Activated CD4-positive, alpha-beta T cell treated with anti-CD3 and anti-CD28 coated beads, Interleukin-2, amount 10 ng/mL, durations not matched to agents 24 days and 14 days (primary cell): Measurements from ENCODE around the gene C14orf119. TPM values are rescaled to one million over a fixed set of nuclear protein-coding genes. Genes with fewer than 3 reads are reported as not detected.

Experiments used
- DNase-seq: peaks from one replicate; pipeline ENCODE4 v3.0.0; 2022
- H3K27ac Mint-ChIP-seq: one replicate; pipeline ENCODE4 v1.8.0; 2022; ENCODE audit warnings: mild to moderate bottlenecking, mixed read lengths
- H3K27me3 Mint-ChIP-seq: one replicate; pipeline ENCODE4 v1.8.0; 2022; ENCODE audit warnings: mixed read lengths
- H3K36me3 Mint-ChIP-seq: one replicate; pipeline ENCODE4 v1.8.0; 2022; ENCODE audit warnings: low read depth, mild to moderate bottlenecking, mixed read lengths
- H3K4me1 Mint-ChIP-seq: one replicate; pipeline ENCODE4 v1.8.0; 2021; ENCODE audit warnings: mixed read lengths
- H3K4me3 Mint-ChIP-seq: one replicate; pipeline ENCODE4 v1.8.0; 2022; ENCODE audit warnings: mild to moderate bottlenecking, moderate library complexity, mixed read lengths
- H3K9me3 Mint-ChIP-seq: one replicate; pipeline ENCODE4 v1.8.0; 2021; ENCODE audit warnings: mixed read lengths
- intact Hi-C: fragments of 100-400 bp; cut with micrococcal nuclease; formaldehyde crosslinking; loops from one replicate; pipeline ENCODE4 v1.15.1; 2023
- total RNA-seq: library from RNA; stranded (reverse); gene quantifications from 2 replicates; pipeline ENCODE4 v1.2.3, GENCODE V29; 2022

Gene C14orf119
- total RNA-seq, 1 donor from 2014 or later = 54.3 TPM

DNA sequence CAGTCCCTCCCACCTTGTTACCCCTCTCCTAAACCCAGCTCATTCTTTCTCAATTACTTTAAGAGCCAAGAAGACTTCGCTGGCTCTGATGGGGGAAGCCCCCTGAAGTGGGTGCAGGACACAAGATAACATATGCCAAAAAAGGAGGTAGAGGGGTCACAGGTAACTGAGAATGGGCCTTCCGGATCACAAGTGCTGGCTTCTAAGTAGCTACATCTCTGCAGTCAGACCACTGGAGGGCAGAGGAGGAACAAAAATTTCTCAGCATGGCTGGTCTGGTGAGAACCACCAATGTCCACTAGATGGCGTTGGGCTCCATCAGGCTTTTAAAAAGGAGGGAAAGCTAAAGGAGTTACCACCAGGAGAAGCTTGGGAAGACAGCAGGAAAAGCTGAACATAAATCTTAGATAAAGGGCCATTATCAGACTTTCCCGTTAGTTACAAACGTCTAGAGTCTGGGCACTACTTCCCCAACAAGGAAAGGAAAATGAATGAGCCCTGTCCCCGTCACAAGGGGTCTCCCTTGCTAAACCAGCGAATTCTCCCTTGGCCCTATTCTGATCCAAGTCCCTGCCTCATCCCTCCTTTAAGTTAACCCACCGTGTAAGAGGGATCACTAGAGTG is 26.4 kb upstream of the C14orf119 start:
- H3K9me3 Mint-ChIP-seq = no peaks in the 10 kb centered on the region
- intact Hi-C loops = loop anchor here (2.0 to 5.0 kb wide), 2 partner anchors 42 to 118 kb away; no protein-coding TSS in a partner anchor
- DNase-seq = peak; percentile 93
- H3K4me1 Mint-ChIP-seq = peaks cover 28% of the 10 kb centered on the region
- peaks cover 65% of the 10 kb centered on the region for H3K36me3 Mint-ChIP-seq
- peak overlapping the region; percentile 53 for H3K4me3 Mint-ChIP-seq
- H3K27me3 Mint-ChIP-seq = no peaks in the 10 kb centered on the region
- H3K27ac Mint-ChIP-seq = peak overlapping the region; percentile 44

DNA sequence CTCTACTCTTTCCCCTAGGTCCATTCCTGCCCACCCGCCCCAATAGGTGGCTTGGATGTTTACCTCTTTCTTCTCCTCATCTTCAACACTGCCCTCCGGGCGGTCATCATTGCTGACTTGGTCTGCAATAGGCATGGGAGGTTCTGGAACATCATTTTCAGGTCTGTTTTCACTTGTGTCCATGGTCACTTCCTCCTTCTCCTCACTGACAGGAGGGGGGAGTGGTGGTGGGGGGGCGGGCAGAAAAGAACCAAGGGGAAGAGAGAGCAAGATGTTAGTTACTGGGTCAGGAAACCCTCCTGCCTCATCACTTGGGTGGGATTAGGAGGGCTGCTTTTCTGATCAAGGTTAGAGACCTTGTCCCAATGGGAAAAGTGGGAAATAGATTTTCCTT is 25.9 kb upstream of the C14orf119 start:
- Mint-ChIP-seq H3K27me3 (no peaks in the 10 kb centered on the region), H3K4me3 (no peak overlapping the region), H3K27ac (no peak overlapping the region), H3K4me1 (peaks cover 28% of the 10 kb centered on the region), H3K9me3 (no peaks in the 10 kb centered on the region), H3K36me3 (peaks cover 60% of the 10 kb centered on the region)
- intact Hi-C loops = loop anchor here (2.0 to 5.0 kb wide), 2 partner anchors 41 to 118 kb away; no protein-coding TSS in a partner anchor
- no peak for DNase-seq

DNA sequence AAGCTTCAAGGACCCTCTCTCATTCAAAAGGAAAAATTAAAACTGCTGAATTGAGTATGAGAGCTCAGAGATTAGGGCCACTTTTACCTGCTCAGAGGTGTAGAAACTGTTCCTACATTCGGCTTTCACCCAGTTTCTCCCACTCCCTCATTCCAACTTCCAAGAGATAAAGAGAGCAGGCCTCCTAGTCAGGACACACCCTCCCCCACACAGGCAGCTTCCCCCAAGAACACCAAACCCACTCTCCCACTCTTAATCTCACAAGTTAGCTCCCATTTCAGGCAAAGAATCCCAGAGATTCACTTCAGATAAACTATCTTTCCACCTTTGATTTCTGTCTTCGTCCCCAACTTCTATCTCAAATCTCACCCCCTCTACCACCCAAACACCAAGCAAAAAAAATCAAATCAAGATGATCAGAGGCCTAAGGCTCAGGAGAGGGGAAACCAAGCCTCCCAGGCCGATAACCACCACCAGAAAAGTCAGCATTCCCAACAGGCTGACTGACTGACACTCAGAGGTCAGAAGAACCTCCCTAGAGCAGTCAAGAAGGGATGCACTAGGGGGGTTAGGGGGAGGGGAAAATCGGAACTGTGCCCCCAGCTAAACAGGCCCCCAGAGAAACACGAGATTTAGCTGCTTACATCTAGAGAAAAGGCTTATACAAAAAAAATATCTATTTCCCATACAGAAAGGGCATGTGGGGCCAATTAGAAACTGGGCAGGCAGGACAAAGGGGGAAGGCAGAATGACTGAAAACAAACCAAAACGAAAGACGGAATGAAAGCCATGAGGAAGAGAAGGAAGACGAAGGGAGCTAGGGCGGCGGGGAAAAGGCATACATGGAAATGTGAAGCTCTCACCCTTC is 24.8 kb upstream of the C14orf119 start:
- peaks cover 28% of the 10 kb centered on the region for H3K4me1 Mint-ChIP-seq
- H3K4me3 Mint-ChIP-seq = peak overlapping the region; percentile 98
- peak; percentile 58 for DNase-seq
- intact Hi-C loops = loop anchor here (1.0 kb wide), 1 partner anchor 25 kb away; the partner anchor contains the start of genes ACIN1 and C14orf119
- H3K27me3 Mint-ChIP-seq = no peaks in the 10 kb centered on the region
- H3K27ac Mint-ChIP-seq = peak overlapping the region; percentile 90
- H3K9me3 Mint-ChIP-seq = no peaks in the 10 kb centered on the region
- peaks cover 55% of the 10 kb centered on the region for H3K36me3 Mint-ChIP-seq

DNA sequence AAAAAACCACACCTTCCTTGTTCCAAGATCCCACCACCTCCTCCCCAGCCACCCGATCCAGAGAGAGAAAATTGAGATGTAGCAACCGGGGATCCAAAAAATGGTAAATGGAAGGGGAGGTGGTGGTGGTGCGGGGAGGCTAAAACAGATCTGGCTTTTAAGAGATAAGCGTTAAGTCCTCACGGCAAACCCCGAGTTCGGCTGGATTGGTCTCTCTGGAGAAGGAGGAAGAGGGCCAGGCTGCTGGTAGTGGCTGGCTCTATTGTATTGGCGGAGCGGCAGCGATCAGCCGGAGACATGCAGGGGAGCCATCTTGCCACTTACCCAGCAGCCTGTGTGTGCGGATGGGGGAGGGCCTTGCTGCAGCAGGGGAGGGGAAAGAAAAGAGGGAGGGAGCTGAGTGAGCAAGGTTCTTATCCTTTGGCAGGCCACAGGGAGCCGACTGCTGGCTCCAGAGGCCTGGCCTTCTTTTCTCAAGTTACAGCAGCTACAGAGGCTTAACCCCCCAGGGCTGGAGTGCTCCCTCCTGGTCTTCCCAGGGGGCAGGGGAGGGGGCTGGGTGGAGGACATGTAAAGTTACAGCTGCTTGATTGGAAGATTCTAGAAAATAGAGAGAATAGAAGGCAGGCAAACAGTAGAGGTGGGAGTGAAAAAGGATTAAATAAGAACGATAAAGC is 23.9 kb upstream of the C14orf119 start:
- Mint-ChIP-seq H3K36me3 (peaks cover 52% of the 10 kb centered on the region), H3K27ac (peak overlapping the region; percentile 90), H3K9me3 (no peaks in the 10 kb centered on the region), H3K4me3 (peak overlapping the region; percentile 98), H3K27me3 (no peaks in the 10 kb centered on the region), H3K4me1 (peaks cover 23% of the 10 kb centered on the region)
- peak; percentile 94 for DNase-seq
- intact Hi-C loops = loop anchor here (1.0 kb wide), 1 partner anchor 24 kb away; the partner anchor contains the start of genes ACIN1 and C14orf119

DNA sequence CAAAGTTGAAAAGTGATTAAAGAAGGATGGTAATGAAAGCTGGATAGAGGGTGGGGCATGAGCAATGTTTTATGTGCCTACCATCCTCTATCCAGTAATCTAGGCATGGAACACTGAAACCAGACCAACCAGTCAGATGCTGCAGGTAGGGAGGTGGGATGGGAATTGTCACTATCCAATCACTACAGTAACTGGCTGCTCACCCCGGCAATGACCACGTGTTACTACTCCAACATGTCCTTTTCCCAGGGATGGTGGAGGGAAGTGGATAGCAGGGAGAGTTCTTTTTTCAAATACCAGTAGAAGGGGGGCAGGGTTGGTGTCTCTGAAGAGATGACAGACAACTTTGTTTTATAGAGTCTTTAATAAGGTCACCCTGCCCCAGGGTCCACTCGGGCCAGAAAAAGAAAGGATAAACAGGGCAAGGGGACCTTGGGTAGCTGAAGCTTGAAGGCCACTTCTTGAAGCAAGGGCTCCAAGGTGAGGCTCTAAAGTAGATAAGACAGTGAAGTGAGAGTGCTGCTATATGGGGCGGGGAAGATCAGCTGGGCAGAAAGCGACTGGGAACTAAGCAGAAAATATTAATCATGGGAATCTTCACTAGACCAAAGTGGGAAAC is 23.3 kb upstream of the C14orf119 start:
- Mint-ChIP-seq H3K4me1 (peaks cover 23% of the 10 kb centered on the region), H3K4me3 (peak overlapping the region; percentile 98), H3K36me3 (peaks cover 52% of the 10 kb centered on the region), H3K27me3 (no peaks in the 10 kb centered on the region), H3K9me3 (no peaks in the 10 kb centered on the region), H3K27ac (peak overlapping the region; percentile 90)
- intact Hi-C loops = loop anchor here (1.0 kb wide), 1 partner anchor 23 kb away; the partner anchor contains the start of genes ACIN1 and C14orf119
- peak; percentile 56 for DNase-seq

DNA sequence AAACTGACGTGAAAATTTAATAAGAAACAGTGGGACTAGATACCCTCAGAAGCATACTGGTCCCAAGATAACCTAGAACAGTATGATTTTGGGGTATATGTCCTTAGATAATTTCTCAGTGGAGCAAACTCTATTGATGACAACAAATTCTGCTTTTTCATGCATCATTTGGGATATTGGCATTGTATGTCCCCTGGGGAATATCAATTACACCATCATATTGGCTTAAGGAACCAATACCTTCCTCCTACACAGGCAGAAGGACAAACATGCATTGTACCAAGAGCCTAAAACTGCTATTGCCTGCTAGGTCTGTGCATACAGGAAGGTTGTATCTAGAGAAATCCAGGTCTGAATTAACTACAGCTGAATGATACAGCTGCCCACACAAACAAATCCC is 20.4 kb upstream of the C14orf119 start:
- Mint-ChIP-seq H3K4me1 (peaks cover 19% of the 10 kb centered on the region), H3K9me3 (no peaks in the 10 kb centered on the region), H3K27me3 (no peaks in the 10 kb centered on the region), H3K27ac (no peak overlapping the region), H3K36me3 (peaks cover 63% of the 10 kb centered on the region), H3K4me3 (no peak overlapping the region)
- DNase-seq = no peak
- intact Hi-C loops = no loop called here

DNA sequence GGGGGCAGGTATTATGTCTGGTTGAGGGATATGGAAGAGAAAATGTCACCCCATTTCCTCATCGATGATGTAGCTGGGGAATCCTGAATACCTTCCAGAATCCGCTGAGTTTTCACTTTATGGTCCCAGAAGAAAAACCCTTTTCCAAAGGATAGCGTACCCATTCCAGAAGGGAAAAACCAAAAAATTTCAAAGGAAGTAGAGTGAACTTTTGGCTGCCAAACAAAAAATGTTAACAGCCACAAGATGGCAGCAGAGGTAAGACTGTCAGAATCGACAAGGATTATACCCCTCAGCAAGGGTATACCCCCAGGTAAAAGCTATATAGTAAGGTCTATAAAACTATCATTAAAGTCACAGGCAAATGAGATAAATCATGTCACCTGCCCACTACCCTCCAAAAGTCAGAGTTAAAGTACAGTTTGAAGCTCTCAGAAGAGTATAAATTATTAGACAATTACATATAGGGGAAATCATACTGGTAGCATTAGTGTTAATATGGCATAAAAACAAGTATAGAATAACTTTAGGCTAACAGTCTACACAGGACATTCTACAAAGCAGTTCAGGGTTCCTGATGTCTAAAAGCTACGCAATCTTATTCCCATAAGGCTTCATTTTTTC is 18.4 kb upstream of the C14orf119 start:
- H3K27ac Mint-ChIP-seq = no peak overlapping the region
- peaks cover 5% of the 10 kb centered on the region for H3K4me1 Mint-ChIP-seq
- no peaks in the 10 kb centered on the region for H3K27me3 Mint-ChIP-seq
- no peak overlapping the region for H3K4me3 Mint-ChIP-seq
- DNase-seq = peak; percentile 81
- peaks cover 68% of the 10 kb centered on the region for H3K36me3 Mint-ChIP-seq
- H3K9me3 Mint-ChIP-seq = no peaks in the 10 kb centered on the region
- intact Hi-C loops = loop anchor here (2.0 kb wide), 1 partner anchor 32 kb away; no protein-coding TSS in a partner anchor

DNA sequence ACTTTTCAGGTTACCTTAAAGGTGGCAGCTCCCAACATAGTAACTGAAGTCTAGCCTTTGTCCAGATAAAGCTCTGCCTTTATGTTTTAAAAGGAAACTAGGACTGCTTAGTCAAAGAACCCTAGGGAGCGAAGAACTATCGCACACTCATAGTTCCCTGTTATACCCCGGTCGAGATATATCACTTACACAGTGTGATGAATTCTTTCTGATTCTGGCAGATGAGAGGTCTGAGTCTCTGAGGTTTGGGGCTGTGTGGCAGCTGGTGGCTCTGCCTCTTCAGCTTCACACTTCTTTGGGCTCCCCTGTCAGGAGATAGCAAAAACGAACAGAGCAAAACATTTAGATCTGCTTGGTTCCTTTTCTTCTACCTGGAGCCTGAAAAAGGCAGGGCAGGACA is 17.3 kb upstream of the C14orf119 start:
- Mint-ChIP-seq H3K4me1 (no peaks in the 10 kb centered on the region), H3K9me3 (no peaks in the 10 kb centered on the region), H3K36me3 (peaks cover 61% of the 10 kb centered on the region), H3K27ac (no peak overlapping the region), H3K27me3 (no peaks in the 10 kb centered on the region), H3K4me3 (no peak overlapping the region)
- intact Hi-C loops = loop anchor here (2.0 kb wide), 1 partner anchor 31 kb away; no protein-coding TSS in a partner anchor
- DNase-seq = no peak

DNA sequence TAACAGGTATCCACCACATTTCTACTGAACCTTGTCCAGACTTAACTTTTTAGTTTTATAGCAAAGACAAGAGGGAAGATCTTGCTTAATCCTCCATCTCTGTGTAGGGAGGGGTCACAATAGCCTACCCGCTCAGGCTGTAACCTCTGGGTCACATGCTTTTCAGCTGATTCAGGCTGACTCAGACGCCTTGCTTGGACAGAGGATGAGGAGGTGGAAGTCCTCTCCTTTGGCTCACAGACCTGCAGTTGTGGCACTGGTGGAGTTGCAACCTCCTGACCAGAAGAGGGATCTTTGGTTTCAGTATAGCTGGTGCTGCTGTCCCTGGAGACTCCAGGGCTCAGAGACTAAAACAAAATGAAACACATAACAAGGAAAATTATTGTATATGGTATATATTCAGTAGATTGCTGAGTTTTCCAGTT is 16.6 kb upstream of the C14orf119 start:
- Mint-ChIP-seq H3K27ac (no peak overlapping the region), H3K4me1 (no peaks in the 10 kb centered on the region), H3K36me3 (peaks cover 65% of the 10 kb centered on the region), H3K9me3 (no peaks in the 10 kb centered on the region), H3K27me3 (no peaks in the 10 kb centered on the region), H3K4me3 (no peak overlapping the region)
- intact Hi-C loops = no loop called here
- no peak for DNase-seq

DNA sequence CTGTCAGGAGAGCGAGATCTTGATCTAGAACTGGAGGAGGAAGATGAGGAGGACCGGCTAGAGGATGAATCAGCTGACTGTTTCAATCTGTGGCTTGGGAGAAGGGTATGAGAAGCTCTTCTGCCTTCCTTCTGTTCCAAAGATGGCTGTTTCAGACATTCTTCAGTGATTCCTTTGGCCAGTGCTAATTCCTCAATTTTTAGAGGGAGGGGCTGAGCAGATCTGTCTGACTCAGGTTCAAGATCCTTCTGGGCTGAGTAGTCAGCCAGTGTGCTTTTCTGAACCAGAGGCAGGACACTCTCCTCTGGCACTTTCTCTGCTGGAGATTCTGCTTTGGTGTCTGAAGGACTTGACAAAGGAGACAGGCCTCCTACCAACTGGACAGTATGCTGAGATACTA is 15.6 kb upstream of the C14orf119 start:
- Mint-ChIP-seq H3K9me3 (no peaks in the 10 kb centered on the region), H3K27me3 (no peaks in the 10 kb centered on the region), H3K27ac (peak overlapping the region; percentile 5), H3K4me3 (no peak overlapping the region), H3K36me3 (peaks cover 66% of the 10 kb centered on the region), H3K4me1 (no peaks in the 10 kb centered on the region)
- DNase-seq = no peak
- intact Hi-C loops = no loop called here

DNA sequence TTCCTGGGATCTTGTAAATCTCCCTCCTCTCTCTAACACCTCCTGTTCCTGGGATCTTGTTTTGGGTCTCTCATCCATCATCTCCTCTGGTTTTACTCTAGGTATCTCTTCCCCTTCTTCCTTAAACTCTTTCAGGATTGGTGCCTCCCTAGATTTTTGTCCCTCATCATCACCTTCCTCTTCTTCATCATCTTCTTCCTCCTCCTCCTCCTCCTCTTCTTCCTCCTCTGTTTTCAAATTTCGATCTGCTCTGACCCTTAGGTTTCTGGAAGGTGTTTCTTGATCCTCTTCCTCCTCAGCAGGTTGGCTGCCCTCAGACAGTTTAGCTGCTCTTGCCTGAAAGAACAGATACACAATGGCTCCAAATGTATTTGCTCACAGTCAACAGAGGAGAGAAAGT is 14.8 kb upstream of the C14orf119 start:
- H3K27me3 Mint-ChIP-seq = no peaks in the 10 kb centered on the region
- H3K36me3 Mint-ChIP-seq = peaks cover 70% of the 10 kb centered on the region
- intact Hi-C loops = no loop called here
- H3K27ac Mint-ChIP-seq = peak overlapping the region; percentile 4
- DNase-seq = no peak
- no peak overlapping the region for H3K4me3 Mint-ChIP-seq
- no peaks in the 10 kb centered on the region for H3K9me3 Mint-ChIP-seq
- peaks cover 2% of the 10 kb centered on the region for H3K4me1 Mint-ChIP-seq

DNA sequence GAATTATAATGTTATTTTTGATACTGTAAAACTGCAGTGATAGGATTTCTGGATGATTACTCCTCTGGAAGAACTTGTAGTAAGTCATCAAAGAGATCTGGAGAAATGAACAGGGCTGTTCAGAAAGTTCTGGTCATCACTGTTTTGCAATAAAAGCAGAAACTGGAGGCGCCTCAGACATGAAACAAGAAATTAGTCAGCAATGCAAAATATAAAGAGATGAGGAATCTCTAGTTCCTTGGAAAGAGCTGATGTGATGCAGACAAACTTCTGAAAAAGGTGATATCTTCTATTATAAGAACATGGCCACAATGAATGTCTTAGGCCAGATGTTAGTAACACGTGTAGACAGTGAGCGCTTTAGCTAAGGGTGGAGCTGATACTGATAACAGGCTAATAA is 9.8 kb upstream of the C14orf119 start:
- Mint-ChIP-seq H3K4me3 (peak overlapping the region; percentile 9), H3K27ac (peak overlapping the region; percentile 74), H3K9me3 (no peaks in the 10 kb centered on the region), H3K27me3 (no peaks in the 10 kb centered on the region), H3K36me3 (peaks cover 64% of the 10 kb centered on the region), H3K4me1 (peaks cover 13% of the 10 kb centered on the region)
- intact Hi-C loops = loop anchor here (1.0 kb wide), 1 partner anchor 9 kb away; no protein-coding TSS in a partner anchor
- DNase-seq = no peak

DNA sequence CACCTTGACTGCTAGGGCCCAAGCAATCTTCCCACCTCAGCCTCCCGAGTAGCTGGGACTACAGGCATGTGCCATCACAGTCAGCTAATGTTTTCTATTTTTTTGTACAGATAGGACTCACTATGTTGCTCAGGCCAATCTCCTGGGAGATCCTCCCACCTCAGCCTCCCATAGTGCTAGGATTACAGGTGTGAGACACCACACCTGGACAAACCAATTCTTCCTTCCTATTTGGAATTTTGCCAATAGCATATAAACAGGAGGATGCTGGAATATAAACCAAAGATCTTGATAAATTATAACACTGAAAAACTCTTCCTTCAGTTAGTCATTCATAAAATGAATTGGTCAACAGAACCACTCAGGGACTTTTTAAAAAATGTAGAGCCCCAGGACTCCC is 8.7 kb upstream of the C14orf119 start:
- H3K4me3 Mint-ChIP-seq = no peak overlapping the region
- intact Hi-C loops = no loop called here
- H3K4me1 Mint-ChIP-seq = peaks cover 15% of the 10 kb centered on the region
- no peaks in the 10 kb centered on the region for H3K27me3 Mint-ChIP-seq
- H3K9me3 Mint-ChIP-seq = no peaks in the 10 kb centered on the region
- no peak for DNase-seq
- H3K27ac Mint-ChIP-seq = peak overlapping the region; percentile 49
- H3K36me3 Mint-ChIP-seq = peaks cover 57% of the 10 kb centered on the region
